GM19025 (cell line): ENCODE measurements around the gene DOCK11.

ENCODE experiments used
- ATAC-seq: cut with Tn5 transposase; IDR thresholded peaks from one replicate; pipeline ENCODE4 v1.9.1; 2021; ENCODE audit warnings: mild to moderate bottlenecking, low read depth, moderate library complexity; ENCODE audit not compliant: unreplicated experiment

The DOCK11 gene

DNA sequence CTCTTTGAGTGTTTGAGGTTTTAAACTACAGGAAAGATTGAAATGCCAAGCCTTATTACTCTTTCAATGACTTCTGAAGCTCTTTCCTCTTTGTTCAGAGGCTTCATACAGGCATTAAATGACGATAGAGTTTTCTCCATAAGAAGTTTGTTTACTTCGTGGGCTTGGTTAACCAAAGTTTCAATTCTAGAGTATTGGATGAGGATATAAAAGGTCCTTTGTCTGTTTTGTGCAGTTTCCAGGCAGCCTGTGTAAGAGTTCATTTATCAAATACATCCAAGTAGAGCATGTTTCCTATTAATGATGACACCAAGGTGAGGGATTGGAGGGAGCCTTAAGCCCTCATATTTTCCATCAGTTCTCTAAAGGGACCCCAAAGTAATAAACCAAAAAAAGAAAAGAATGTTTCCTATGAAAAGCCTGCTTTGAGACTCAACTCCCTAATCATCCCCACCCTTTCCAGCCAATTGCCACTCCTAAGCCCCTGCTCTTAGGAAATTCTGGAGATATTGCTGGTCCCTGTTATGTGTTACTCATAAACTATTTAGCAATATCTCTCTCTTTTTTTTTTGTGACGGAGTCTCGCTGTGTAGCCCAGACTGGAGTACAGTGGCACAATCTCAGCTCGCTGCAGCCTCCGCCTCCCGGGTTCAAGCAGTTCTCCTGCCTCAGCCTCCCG lies 125.6 kb downstream of the DOCK11 start:
- no peak for ATAC-seq

- ATAC-seq, result no peak
These were observed 127.4 kb downstream of the DOCK11 start for GRCh38 chrX:118623062-118623461.

DNA sequence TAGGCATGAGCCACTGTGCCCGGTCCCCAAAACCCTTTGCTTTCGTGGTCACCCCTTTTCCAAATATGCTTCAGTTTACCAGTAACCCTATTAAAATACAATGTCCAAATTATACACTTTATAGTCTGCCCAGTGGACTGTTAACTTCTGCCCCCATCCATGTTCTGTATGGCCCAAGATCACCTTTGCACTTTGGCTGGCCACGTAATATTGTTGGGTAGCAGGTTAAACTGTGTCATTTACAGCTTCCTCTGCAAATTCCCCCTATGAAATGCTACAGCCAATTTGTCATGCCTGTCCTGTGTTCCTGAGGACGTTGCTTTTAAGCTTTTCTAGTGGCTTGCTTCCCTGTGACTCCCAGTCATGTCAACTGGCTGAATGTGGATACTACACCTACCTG lies 130.7 kb downstream of the DOCK11 start:
- no peak for ATAC-seq

DNA sequence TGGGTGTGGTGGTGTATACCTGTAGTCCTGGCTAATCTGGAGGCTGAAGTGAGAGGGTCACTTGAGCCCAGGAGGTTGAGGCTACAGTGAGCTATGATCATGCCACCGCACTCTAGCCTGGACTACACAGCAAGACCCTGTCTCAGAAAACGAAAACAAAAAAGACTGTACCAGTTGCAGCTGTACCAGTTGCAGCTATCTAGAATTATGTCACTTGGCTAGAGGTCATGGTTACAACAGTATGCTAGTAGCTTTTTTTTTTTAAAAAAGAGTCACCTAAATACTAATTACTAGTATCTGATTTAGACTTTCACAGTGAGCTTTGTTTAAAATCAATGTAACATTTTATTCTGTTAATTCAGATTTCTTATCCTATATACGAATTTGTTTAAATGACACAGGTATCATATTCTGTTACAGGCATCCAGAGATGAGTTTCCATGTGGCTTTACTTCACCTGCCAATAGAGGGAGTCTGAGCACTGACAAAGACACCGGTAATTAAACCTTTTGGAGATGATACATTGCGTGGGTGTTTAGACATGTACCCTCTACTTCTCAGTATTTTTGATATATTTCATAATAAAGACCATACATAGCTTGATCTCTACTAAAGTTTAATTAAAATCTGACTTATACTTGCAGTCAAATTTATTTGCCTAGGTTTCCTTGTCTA lies 131.6 kb downstream of the DOCK11 start:
- no peak for ATAC-seq

DNA sequence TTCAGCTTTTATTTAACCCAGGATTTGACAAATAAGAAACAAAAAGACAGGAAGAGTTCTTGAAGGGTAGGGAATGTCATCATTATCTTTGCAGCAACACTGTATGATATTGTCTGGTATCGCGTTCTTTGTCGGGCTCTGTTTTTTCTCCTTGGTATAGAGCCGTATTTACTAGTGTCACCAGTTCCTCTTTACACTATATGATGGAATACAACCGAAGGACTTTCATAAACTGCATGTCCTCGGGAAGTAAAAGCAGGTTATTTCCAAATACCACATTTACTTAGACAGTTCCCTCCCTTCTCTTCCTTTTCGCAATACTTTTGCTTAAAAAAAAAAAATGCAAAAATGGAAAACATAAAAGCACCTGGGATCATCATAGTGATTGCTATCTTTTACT lies 135.2 kb downstream of the DOCK11 start:
- ATAC-seq, result no peak

DNA sequence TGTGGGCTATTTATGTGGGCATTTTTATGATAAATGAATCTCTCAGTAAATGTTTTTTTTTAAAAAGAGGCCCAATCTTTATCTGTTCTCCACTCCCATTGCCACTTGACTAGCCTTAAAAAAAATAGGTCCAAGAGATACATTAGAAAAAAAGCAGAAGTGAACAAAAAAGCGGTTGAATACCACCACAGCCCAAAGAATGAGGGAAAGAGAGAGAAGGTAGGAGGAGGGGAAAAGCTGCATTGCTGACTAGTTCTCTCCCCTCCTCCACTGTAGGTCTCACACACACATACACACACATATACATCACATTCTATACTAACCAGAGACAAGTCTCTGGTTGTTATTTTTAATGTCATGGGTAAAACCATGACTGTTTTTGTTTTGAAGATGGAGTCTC lies 136.0 kb downstream of the DOCK11 start:
- no peak for ATAC-seq

- ATAC-seq, result no peak
These were observed 137.2 kb downstream of the DOCK11 start for GRCh38 chrX:118632862-118633261.

- no peak for ATAC-seq
These were observed 137.9 kb downstream of the DOCK11 start for GRCh38 chrX:118633530-118633929.

- ATAC-seq, result no peak
These were observed 138.7 kb downstream of the DOCK11 start for GRCh38 chrX:118634336-118634735.

DNA sequence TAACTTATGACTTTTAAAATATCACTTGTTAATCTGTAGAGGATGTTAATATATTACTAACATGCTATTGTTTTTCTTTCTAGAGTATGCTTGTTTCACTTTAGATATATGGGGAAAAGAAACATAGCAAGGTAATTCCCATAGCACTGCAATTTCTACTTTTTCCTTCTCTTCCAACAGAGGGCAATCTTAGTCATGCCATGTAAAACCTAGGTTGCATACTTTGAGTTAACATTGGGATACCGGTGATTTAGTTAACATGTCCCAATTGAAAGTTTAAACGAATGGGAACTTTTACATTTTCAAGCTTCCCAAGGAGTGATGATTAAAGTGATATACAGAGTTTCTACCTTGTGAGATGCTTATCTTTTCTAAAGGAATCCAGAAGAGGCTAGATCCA lies 142.4 kb downstream of the DOCK11 start:
- ATAC-seq, result no peak

DNA sequence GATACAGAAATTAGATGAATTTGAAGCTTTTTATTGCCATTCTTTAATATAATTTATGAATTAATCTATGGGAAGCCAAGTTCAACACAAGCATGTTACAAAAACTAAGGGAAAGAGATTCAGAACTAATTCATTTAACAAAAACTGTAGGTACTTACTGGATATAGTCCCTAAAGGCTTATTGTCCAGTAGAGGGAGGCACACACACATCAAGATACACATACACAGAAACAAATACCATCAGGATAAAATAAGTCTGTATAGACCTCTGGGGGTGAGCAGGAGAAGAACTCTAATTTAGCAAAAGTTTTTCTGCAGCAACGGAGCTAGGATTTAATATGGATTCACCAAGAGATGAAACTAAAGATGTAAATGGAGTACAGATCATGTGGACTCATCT lies 148.8 kb downstream of the DOCK11 start:
- no peak for ATAC-seq

GRCh38 chrX:118652717-118653116 lies 157.1 kb downstream of the DOCK11 start:
- ATAC-seq, result no peak

DNA sequence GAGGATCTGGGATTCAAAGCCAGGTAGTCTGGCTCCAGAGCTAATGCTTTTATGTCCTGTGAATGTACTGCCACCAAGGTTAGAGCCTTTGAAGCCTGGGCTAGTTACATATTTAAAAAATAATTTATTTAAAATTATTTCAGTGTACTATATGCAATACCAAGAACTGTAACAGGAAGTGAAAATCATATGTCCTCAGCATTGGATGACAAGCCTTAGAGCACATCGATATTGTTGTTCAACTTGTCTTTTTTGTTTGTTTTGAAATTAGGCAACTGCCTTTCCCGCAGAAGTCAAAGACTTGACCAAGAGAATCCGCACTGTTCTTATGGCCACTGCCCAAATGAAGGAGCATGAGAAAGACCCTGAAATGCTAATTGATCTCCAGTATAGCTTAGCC lies 158.7 kb downstream of the DOCK11 start:
- ATAC-seq, result no peak

- no peak for ATAC-seq
These were observed 160.1 kb downstream of the DOCK11 start for GRCh38 chrX:118655561-118656246.

- no peak for ATAC-seq
These were observed 161.8 kb downstream of the DOCK11 start for GRCh38 chrX:118657413-118657812.

GRCh38 chrX:118660085-118660484 lies 164.5 kb downstream of the DOCK11 start:
- ATAC-seq, result no peak

DNA sequence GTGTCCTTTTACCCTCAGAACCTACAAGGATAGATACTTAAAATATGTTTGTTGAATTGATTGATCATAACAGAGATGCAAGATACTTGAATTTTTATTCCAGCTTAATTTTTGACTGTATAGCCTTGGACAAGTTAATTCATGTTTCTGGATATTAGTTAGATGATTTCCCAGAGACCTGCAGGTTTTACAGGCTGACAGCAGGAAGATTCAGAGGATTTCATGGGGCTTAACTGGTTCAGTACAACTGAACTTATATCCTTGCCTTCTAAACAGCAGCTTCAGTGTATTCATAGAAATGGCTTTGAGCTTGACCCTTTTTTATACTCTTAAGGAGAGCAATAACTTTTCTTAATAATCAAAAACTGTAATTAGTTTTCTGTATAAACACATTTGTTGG lies 169.6 kb downstream of the DOCK11 start:
- no peak for ATAC-seq

DNA sequence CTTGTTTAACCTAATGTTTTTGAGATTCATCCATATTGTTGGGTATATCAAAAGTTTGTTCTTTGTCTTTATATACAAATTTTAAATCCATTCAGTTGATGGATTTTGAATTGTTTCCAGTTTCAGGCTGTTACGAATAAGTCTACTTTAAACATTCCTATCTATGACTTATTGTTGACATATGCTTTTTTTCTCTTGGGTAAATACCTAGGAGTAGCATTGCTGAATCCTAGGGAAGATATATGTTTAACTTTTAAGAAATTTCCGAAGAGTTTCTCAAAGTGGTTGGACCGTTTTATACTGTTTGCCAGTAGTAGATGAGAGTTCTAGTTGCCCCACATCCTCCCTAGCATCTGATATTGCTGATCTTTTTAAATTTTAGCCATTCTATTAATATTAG lies 170.9 kb downstream of the DOCK11 start:
- no peak for ATAC-seq

GRCh38 chrX:118669435-118669834 lies 173.8 kb downstream of the DOCK11 start:
- ATAC-seq, result no peak

- ATAC-seq, result no peak
These were observed 179.8 kb downstream of the DOCK11 start for GRCh38 chrX:118675326-118675965.

DNA sequence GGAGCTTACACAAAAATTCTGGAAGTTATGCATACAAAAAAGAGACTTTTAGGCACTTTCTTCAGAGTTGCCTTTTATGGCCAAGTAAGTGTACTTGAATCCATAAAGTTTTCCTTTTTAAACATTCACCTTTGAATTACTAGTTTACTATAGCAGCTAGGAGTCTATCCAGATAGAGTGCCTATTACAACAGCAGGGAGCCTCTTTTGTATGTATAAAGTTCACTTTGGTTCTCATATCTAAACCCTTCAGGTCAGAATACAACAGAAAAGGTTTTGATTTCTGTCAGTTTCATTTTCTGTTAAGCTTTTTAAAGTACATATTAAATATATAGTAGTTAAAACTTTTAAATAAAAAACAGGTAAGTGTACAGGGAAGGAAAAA lies 180.3 kb downstream of the DOCK11 start:
- ATAC-seq, result no peak
